ENCODE data around the gene MYORG. TPM values are rescaled to one million over a fixed set of nuclear protein-coding genes. Genes with fewer than 3 reads are reported as not detected.

MYORG gene
- total and polyA plus RNA-seq, 2 experiments from 2014 or later = 23.4 to 32.2 TPM

DNA sequence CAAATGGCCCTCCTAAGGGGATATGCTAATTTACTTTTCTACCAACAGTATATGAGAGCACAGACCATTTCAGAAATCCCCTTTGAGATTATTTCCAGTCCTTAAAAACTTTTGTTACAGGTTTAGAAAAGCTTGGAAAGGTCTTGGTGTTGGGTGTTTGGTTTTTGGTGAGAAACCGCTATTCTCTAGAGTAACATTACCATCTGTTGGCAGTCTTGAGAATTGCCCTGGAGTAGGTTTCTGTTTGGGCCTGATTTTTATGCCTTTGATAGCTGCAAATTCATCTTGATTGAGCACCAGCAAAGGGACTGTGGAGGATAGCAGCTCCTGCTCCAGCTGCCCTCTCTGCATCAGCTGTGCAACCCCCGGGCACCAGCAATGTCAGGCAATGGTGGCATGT lies 39.3 kb downstream of the MYORG start:
- Histone ChIP-seq H3K4me3 (no peak overlapping the region), H3K27ac (no peak overlapping the region)
- WGBS (ENCODE audit: low lambda C conversion rate, missing lambda C conversion rate) = 97% methylated on average over 2 of the region's 2 CpGs

DNA sequence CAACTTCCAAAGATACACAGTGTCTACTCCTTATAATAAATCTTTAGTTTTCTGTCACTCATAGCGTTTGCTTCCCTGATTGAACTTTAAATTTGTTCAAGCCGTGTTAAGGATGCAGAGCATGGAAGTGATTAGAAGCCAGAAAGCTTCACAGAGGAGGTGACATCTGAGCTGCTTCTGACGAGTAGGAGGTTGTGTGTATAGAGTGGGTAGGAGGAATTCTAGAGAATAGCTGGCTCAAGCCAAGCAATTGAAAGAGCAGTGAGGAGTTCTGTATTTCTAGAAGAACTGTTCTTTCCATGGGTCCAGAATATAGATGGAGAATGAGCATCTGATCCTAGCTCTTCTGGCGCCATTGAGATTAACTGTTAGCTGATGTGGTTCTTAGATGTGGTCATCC lies 41.3 kb downstream of the MYORG start:
- H3K36me3 ChIP-seq (replicated peaks; ENCODE audit: insufficient read depth, low read depth) = no peaks in the 10 kb centered on the region
- no peak overlapping the region for H3K27ac ChIP-seq
- DNase-seq (ENCODE audit: low spot score) = no peak
- no peaks in the 10 kb centered on the region for H3K9me2 ChIP-seq (replicated peaks; ENCODE audit: insufficient read depth)
- H3K79me2 ChIP-seq = peaks cover 27% of the 10 kb centered on the region
- H2AFZ ChIP-seq = no peak overlapping the region
- no peak overlapping the region for H3K4me2 ChIP-seq
- TF ChIP-seq EZH2 (IDR thresholded peaks at IDR 0.05; ENCODE audit: borderline replicate concordance) (no peak), EZH2phosphoT487 (IDR thresholded peaks at IDR 0.05; ENCODE audit: low read depth, severe bottlenecking, unreplicated experiment) (no peak)
- TF ChIP-seq, protein P1, sequence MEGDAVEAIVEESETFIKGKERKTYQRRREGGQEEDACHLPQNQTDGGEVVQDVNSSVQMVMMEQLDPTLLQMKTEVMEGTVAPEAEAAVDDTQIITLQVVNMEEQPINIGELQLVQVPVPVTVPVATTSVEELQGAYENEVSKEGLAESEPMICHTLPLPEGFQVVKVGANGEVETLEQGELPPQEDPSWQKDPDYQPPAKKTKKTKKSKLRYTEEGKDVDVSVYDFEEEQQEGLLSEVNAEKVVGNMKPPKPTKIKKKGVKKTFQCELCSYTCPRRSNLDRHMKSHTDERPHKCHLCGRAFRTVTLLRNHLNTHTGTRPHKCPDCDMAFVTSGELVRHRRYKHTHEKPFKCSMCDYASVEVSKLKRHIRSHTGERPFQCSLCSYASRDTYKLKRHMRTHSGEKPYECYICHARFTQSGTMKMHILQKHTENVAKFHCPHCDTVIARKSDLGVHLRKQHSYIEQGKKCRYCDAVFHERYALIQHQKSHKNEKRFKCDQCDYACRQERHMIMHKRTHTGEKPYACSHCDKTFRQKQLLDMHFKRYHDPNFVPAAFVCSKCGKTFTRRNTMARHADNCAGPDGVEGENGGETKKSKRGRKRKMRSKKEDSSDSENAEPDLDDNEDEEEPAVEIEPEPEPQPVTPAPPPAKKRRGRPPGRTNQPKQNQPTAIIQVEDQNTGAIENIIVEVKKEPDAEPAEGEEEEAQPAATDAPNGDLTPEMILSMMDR (IDR thresholded peaks at IDR 0.05; ENCODE audit: poor library complexity) = no peak
- 89% methylated on average over 4 of the region's 4 CpGs for WGBS (ENCODE audit: low lambda C conversion rate, missing lambda C conversion rate)
- H3K4me3 ChIP-seq = no peak overlapping the region
- H3K4me1 ChIP-seq (ENCODE audit: insufficient read depth) = no peaks in the 10 kb centered on the region
- H3K27me3 ChIP-seq = no peaks in the 10 kb centered on the region
- no peaks in the 10 kb centered on the region for H4K20me1 ChIP-seq (ENCODE audit: insufficient read depth, poor library complexity, severe bottlenecking)
- no peaks in the 10 kb centered on the region for H3K9me3 ChIP-seq (ENCODE audit: low read depth)

More for the DNA sequence above, 39.3 kb downstream of the MYORG start:
- H2AFZ ChIP-seq = no peak overlapping the region
- no peaks in the 10 kb centered on the region for H3K27me3 ChIP-seq
- H3K4me1 ChIP-seq (ENCODE audit: insufficient read depth) = no peaks in the 10 kb centered on the region
- DNase-seq (ENCODE audit: low spot score) = no peak
- H3K79me2 ChIP-seq = peaks cover 24% of the 10 kb centered on the region
- no peaks in the 10 kb centered on the region for H3K36me3 ChIP-seq (replicated peaks; ENCODE audit: insufficient read depth, low read depth)
- H3K4me2 ChIP-seq = no peak overlapping the region
- H4K20me1 ChIP-seq (ENCODE audit: insufficient read depth, poor library complexity, severe bottlenecking) = no peaks in the 10 kb centered on the region
- TF ChIP-seq EZH2phosphoT487 (IDR thresholded peaks at IDR 0.05; ENCODE audit: low read depth, severe bottlenecking, unreplicated experiment) (no peak), EZH2 (IDR thresholded peaks at IDR 0.05; ENCODE audit: borderline replicate concordance) (no peak)
- TF ChIP-seq, protein P1 (IDR thresholded peaks at IDR 0.05; ENCODE audit: poor library complexity) = no peak
- H3K9me2 ChIP-seq (replicated peaks; ENCODE audit: insufficient read depth) = no peaks in the 10 kb centered on the region
- no peaks in the 10 kb centered on the region for H3K9me3 ChIP-seq (ENCODE audit: low read depth)

DNA sequence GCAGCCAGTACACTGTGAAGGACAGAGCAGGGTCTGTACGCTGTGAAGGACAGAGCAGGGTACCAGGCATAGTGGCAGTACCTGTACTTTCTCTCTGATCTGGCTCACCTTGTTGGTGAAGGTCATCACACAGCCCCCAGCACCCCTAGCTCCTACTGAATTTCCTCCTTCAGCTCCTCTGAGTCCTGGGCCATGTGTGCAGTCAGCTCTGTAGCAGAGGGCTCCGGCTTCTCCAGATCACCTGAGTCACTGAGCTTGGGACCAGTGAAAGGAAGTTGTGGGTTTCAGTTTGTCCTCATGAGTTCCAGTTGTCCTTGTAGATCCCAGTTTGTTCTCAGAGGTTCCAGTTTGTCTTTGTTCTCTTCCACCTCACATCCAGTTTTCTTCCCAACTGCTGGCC lies 41.8 kb downstream of the MYORG start:
- H2AFZ ChIP-seq = no peak overlapping the region
- no peaks in the 10 kb centered on the region for H3K9me2 ChIP-seq (replicated peaks; ENCODE audit: insufficient read depth)
- no peaks in the 10 kb centered on the region for H3K27me3 ChIP-seq
- H3K27ac ChIP-seq = no peak overlapping the region
- 96% methylated on average over 2 of the region's 2 CpGs for WGBS (ENCODE audit: low lambda C conversion rate, missing lambda C conversion rate)
- no peak for DNase-seq (ENCODE audit: low spot score)
- no peaks in the 10 kb centered on the region for H4K20me1 ChIP-seq (ENCODE audit: insufficient read depth, poor library complexity, severe bottlenecking)
- peaks cover 27% of the 10 kb centered on the region for H3K79me2 ChIP-seq
- H3K4me3 ChIP-seq = no peak overlapping the region
- no peak overlapping the region for H3K4me2 ChIP-seq
- no peak for TF ChIP-seq EZH2phosphoT487 (IDR thresholded peaks at IDR 0.05; ENCODE audit: low read depth, severe bottlenecking, unreplicated experiment)
- TF ChIP-seq EZH2 (IDR thresholded peaks at IDR 0.05; ENCODE audit: borderline replicate concordance) = no peak
- TF ChIP-seq, protein P1 (IDR thresholded peaks at IDR 0.05; ENCODE audit: poor library complexity) = no peak
- no peaks in the 10 kb centered on the region for H3K4me1 ChIP-seq (ENCODE audit: insufficient read depth)
- H3K9me3 ChIP-seq (ENCODE audit: low read depth) = no peaks in the 10 kb centered on the region
- H3K36me3 ChIP-seq (replicated peaks; ENCODE audit: insufficient read depth, low read depth) = no peaks in the 10 kb centered on the region
